Measurements from ENCODE around the gene CYP2E1. TPM values are rescaled to one million over a fixed set of nuclear protein-coding genes. Genes with fewer than 3 reads are reported as not detected.

Gene CYP2E1
- total RNA-seq, 4 donors from 2014 or later = 0.20 to 2.6 (median 1.4) TPM

- H3K27me3 ChIP-seq = no peaks in the 10 kb centered on the region
- H3K9me3 ChIP-seq = no peaks in the 10 kb centered on the region
Measured at GRCh38 chr10:133555521-133555920, 28.4 kb downstream of the CYP2E1 start.

GRCh38 chr10:133557381-133557780, 30.2 kb downstream of the CYP2E1 start:
- no peak overlapping the region for H3K27ac ChIP-seq
- DNase-seq = no peak
- TF ChIP-seq POLR2A (IDR thresholded peaks at IDR 0.05) (no peak), CTCF (IDR thresholded peaks at IDR 0.05) (no peak)
- no peaks in the 10 kb centered on the region for H3K27me3 ChIP-seq
- 56 to 57% methylated on average over 3 of the region's 3 CpGs for WGBS, 2 donors
- intact Hi-C loops (cut with DNase I) = no loop called here
- no peaks in the 10 kb centered on the region for H3K4me1 ChIP-seq
- no peaks in the 10 kb centered on the region for H3K36me3 ChIP-seq
- no peaks in the 10 kb centered on the region for H3K9me3 ChIP-seq
- no peak overlapping the region for H3K4me3 ChIP-seq (replicated peaks in 1 of 3)

More at GRCh38 chr10:133555521-133555920, 28.4 kb downstream of the CYP2E1 start:
- Histone ChIP-seq H3K4me3 (replicated peaks in 1 of 3) (no peak overlapping the region), H3K36me3 (no peaks in the 10 kb centered on the region), H3K27ac (no peak overlapping the region), H3K4me1 (no peaks in the 10 kb centered on the region)
- WGBS, 2 donors = 83 to 88% methylated on average over 4 to 8 of the region's 8 CpGs
- no peak for DNase-seq
- TF ChIP-seq POLR2A (IDR thresholded peaks at IDR 0.05) (no peak), CTCF (IDR thresholded peaks at IDR 0.05) (no peak)
- intact Hi-C loops (cut with DNase I) = no loop called here

GRCh38 chr10:133559216-133559615, 32.1 kb downstream of the CYP2E1 start:
- 54 to 60% methylated on average over 10 to 11 of the region's 11 CpGs for WGBS, 2 donors
- TF ChIP-seq POLR2A (IDR thresholded peaks at IDR 0.05) = no peak
- TF ChIP-seq CTCF (IDR thresholded peaks at IDR 0.05) = no peak
- no peaks in the 10 kb centered on the region for H3K27me3 ChIP-seq
- peak; percentile 52 to 64 for DNase-seq
- intact Hi-C loops (cut with DNase I) = no loop called here
- no peaks in the 10 kb centered on the region for H3K4me1 ChIP-seq
- no peak overlapping the region for H3K4me3 ChIP-seq (replicated peaks in 1 of 3)
- no peaks in the 10 kb centered on the region for H3K9me3 ChIP-seq
- no peaks in the 10 kb centered on the region for H3K36me3 ChIP-seq
- H3K27ac ChIP-seq = no peak overlapping the region

- TF ChIP-seq CTCF (IDR thresholded peaks at IDR 0.05) (no peak), POLR2A (IDR thresholded peaks at IDR 0.05) (no peak)
- Histone ChIP-seq H3K9me3 (no peaks in the 10 kb centered on the region), H3K4me3 (replicated peaks in 1 of 3) (no peak overlapping the region), H3K36me3 (no peaks in the 10 kb centered on the region), H3K4me1 (no peaks in the 10 kb centered on the region), H3K27me3 (no peaks in the 10 kb centered on the region), H3K27ac (no peak overlapping the region)
- WGBS, 2 donors = 86 to 92% methylated on average over 11 to 12 of the region's 12 CpGs
- intact Hi-C loops (cut with DNase I) = no loop called here
- no peak for DNase-seq
Measured at GRCh38 chr10:133564816-133565215, 37.7 kb downstream of the CYP2E1 start.

GRCh38 chr10:133565441-133566294, 38.5 kb downstream of the CYP2E1 start, which contains the start of gene SYCE1:
SYCE1 (minus strand) TSS chr10:133565583; CDS start chr10:133565529, 54 bp downstream.
- Histone ChIP-seq H3K27ac (no peak within 1 kb of the TSS), H3K27me3 (no peaks in the 10 kb centered on the region), H3K36me3 (no peaks in the 10 kb centered on the region), H3K4me3 (replicated peaks in 1 of 3) (peak within 1 kb of the TSS in 1 of 3 donors; percentile 25), H3K4me1 (no peaks in the 10 kb centered on the region), H3K9me3 (no peaks in the 10 kb centered on the region)
- intact Hi-C loops (cut with DNase I) = no loop called here
- DNase-seq = peak in 1 of 2 donors; percentile 89
- WGBS, 2 donors = 43 to 67% methylated on average over 10 to 53 of the region's 77 CpGs
- TF ChIP-seq POLR2A (IDR thresholded peaks at IDR 0.05) (no peak), CTCF (IDR thresholded peaks at IDR 0.05) (peak in 1 of 6 experiments; percentile 36)
